Thoracic aorta (tissue), 2 donors: ENCODE measurements around the gene PDGFD. TPM values are rescaled to one million over a fixed set of nuclear protein-coding genes. Genes with fewer than 3 reads are reported as not detected.

Source experiments
- ATAC-seq: fragments of 150-250 bp; one replicate; pipeline ENCODE4 v1.8.0; 2017; ENCODE audit warnings: low read depth; ENCODE audit not compliant: insufficient number of reproducible peaks, low FRiP score
- DNase-seq: peaks from one replicate; pipeline ENCODE4 v3.0.0-alpha.2; 2020; ENCODE audit warnings: low spot score
- H3K27ac ChIP-seq, 2 donors: fragments of 200-600 bp; sonication (generic); 1 replicate in 1 of 2; 2 replicates in 1 of 2; pipeline ENCODE4 v1.5.1; 2016; ENCODE audit warnings: mild to moderate bottlenecking in 2 of 2, moderate library complexity in 2 of 2
- H3K27me3 ChIP-seq: fragments of 200-600 bp; sonication (generic); replicated peaks from 2 replicates; pipeline ENCODE4 v1.6.0; 2016; ENCODE audit warnings: mild to moderate bottlenecking; ENCODE audit not compliant: insufficient read depth
- H3K36me3 ChIP-seq: fragments of 200-600 bp; sonication (generic); one replicate; pipeline ENCODE4 v1.5.1; 2016
- H3K4me1 ChIP-seq, 2 donors: fragments of 200-600 bp; sonication (generic); 1 replicate in 1 of 2; 2 replicates in 1 of 2; pipeline versions ENCODE4 v1.5.1 to v1.6.0; 2016; ENCODE audit warnings: low read depth in 2 of 2, mild to moderate bottlenecking in 1 of 2; ENCODE audit not compliant: control insufficient read depth in 1 of 2
- H3K4me3 ChIP-seq: fragments of 200-600 bp; sonication (generic); 2 replicates; pipeline ENCODE4 v1.5.1; 2016; ENCODE audit warnings: mild to moderate bottlenecking
- H3K9me3 ChIP-seq: fragments of 200-600 bp; sonication (generic); 2 replicates; pipeline ENCODE4 v1.5.1; 2016
- CTCF ChIP-seq: fragments of 200-600 bp; sonication (generic); IDR thresholded peaks from one replicate; pipeline ENCODE4 v1.5.1; 2019; ENCODE audit warnings: antibody characterized with exemption
- total RNA-seq, 2 donors: library from RNA; depleted of rRNA; stranded (reverse); fragments of >200 nt; gene quantifications; one replicate each; pipeline versions ENCODE4 v1.1.0 to v1.2.3, GENCODE V29; 2016

The PDGFD gene
- total RNA-seq, 2 donors from 2014 or later, result 135 to 152 TPM

- H3K4me1 ChIP-seq, result peaks cover 13 to 15% of the 10 kb centered on the region in 2 donors
- H3K36me3 ChIP-seq, result no peaks in the 10 kb centered on the region
- no peaks in the 10 kb centered on the region for H3K27me3 ChIP-seq
- DNase-seq (no peak), ATAC-seq (no peak)
- no peak within 1 kb of the TSS for H3K27ac ChIP-seq
- no peak within 1 kb of the TSS for H3K4me3 ChIP-seq
- TF ChIP-seq CTCF, result no peak
- H3K9me3 ChIP-seq, result no peaks in the 10 kb centered on the region
These were observed 127.4 kb downstream of the PDGFD start, which contains the start of gene DDI1 for GRCh38 chr11:104036588-104036987. DDI1 (plus strand) TSS chr11:104036640; CDS start chr11:104036823, 183 bp downstream.

- ATAC-seq (no peak), DNase-seq (no peak)
- Histone ChIP-seq H3K36me3 (no peaks in the 10 kb centered on the region), H3K4me3 (peak overlapping the region; percentile 7), H3K4me1 (peaks cover 10 to 15% of the 10 kb centered on the region in 2 donors), H3K27me3 (no peaks in the 10 kb centered on the region), H3K27ac (no peak overlapping the region), H3K9me3 (no peaks in the 10 kb centered on the region)
- no peak for TF ChIP-seq CTCF
These were observed 130.4 kb downstream of the PDGFD start for GRCh38 chr11:104033561-104033960.

GRCh38 chr11:104033134-104033533 is 130.8 kb downstream of the PDGFD start:
- H3K9me3 ChIP-seq, result no peaks in the 10 kb centered on the region
- TF ChIP-seq CTCF, result no peak
- no peaks in the 10 kb centered on the region for H3K36me3 ChIP-seq
- no peak for ATAC-seq
- peaks cover 10 to 19% of the 10 kb centered on the region in 2 donors for H3K4me1 ChIP-seq
- H3K27ac ChIP-seq, result no peak overlapping the region
- H3K27me3 ChIP-seq, result no peaks in the 10 kb centered on the region
- DNase-seq, result no peak
- H3K4me3 ChIP-seq, result peak overlapping the region; percentile 7

GRCh38 chr11:104028476-104029263 is 135.3 kb downstream of the PDGFD start:
- Histone ChIP-seq H3K4me3 (no peak overlapping the region), H3K4me1 (peaks cover 7 to 13% of the 10 kb centered on the region in 2 donors), H3K27me3 (no peaks in the 10 kb centered on the region), H3K27ac (no peak overlapping the region), H3K9me3 (no peaks in the 10 kb centered on the region), H3K36me3 (no peaks in the 10 kb centered on the region)
- TF ChIP-seq CTCF, result no peak
- ATAC-seq (no peak), DNase-seq (no peak)

- Histone ChIP-seq H3K4me3 (no peak overlapping the region), H3K9me3 (no peaks in the 10 kb centered on the region), H3K36me3 (no peaks in the 10 kb centered on the region), H3K27me3 (no peaks in the 10 kb centered on the region), H3K4me1 (peaks cover 0 to 5% of the 10 kb centered on the region in 2 donors), H3K27ac (no peak overlapping the region)
- ATAC-seq (no peak), DNase-seq (no peak)
- TF ChIP-seq CTCF, result no peak
These were observed 139.4 kb downstream of the PDGFD start for GRCh38 chr11:104024572-104024971.
